Sigmoid colon (tissue), 4 donors: Measurements from ENCODE around the gene ACOX1.

Source experiments
- CTCF ChIP-seq, 4 experiments: fragments of 450-650 bp in 3 of 4; fragments of 200-600 bp in 1 of 4; IDR thresholded peaks; one replicate each; pipeline ENCODE4 v1.5.1; 2016 to 2019; ENCODE audit warnings: antibody characterized with exemption in 4 of 4, mild to moderate bottlenecking in 3 of 4, moderate library complexity in 2 of 4
- POLR2A ChIP-seq, 2 donors: fragments of 450-650 bp; IDR thresholded peaks; one replicate each; pipeline ENCODE4 v1.6.1; 2016; ENCODE audit warnings: antibody characterized with exemption in 2 of 2, mild to moderate bottlenecking in 2 of 2, moderate library complexity in 2 of 2
- POLR2AphosphoS5 ChIP-seq, 4 donors: sonication (generic); formaldehyde crosslinking; IDR thresholded peaks; one replicate each; pipeline ENCODE4 v1.6.1; 2017; ENCODE audit warnings: antibody characterized with exemption in 4 of 4

- no peak for TF ChIP-seq CTCF (IDR thresholded peaks at IDR 0.05)
- TF ChIP-seq POLR2A (IDR thresholded peaks at IDR 0.05): no peak
- no peak for TF ChIP-seq POLR2AphosphoS5 (IDR thresholded peaks at IDR 0.05)
Measured at GRCh38 chr17:75998327-75998795, 19.4 kb upstream of the ACOX1 start.
